ENCODE results near the gene TPI1.

Gene TPI1

DNA sequence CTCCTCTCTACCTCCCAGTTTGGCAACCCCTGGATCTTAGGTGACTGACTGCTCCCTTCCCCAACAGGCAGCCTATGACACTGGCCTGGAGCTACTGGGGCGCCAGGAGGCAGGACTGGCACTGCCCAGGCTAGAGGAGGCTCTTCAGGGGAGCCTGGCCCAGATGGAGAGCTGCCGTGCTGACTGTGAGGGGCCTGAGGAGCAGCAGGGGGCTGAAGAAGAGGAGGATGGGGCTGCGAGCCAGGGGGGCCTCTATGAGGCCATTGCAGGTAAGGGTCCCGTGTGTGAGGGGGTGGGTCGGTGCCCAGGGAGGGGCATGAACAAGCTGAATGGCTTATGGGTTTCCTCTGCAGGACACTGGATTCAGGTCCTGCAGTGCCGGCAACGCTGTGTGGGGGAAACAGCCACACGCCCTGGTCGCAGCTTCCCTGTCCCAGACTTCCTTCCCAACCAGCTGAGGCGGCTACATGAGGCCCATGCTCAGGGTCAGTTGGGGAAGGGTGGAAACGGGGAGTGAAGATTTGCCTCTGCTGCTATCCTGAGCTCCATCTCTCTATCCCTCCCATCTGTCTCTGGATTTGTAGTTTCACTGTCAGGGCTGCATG is 36.9 kb upstream of the TPI1 start:
- Histone ChIP-seq H3K36me3 (ENCODE audit: control insufficient read depth in 2 of 2, insufficient read depth in 2 of 2, low read length in 2 of 2) (peaks cover 12 to 22% of the 10 kb centered on the region in 2 donors), H3K4me1 (ENCODE audit: control insufficient read depth, insufficient read depth, low read length) (peaks cover 27% of the 10 kb centered on the region), H3K27ac (ENCODE audit: low read length) (no peak overlapping the region), H3K4me3 (ENCODE audit: low read length in 2 of 2) (peak overlapping the region in 1 of 2 donors; percentile 89), H3K9me3 (ENCODE audit: control insufficient read depth in 2 of 2, low read length in 2 of 2) (no peaks in the 10 kb centered on the region), H3K9ac (ENCODE audit: low read length in 2 of 2) (peak overlapping the region in 1 of 2 donors; percentile 21), H3K27me3 (ENCODE audit: control insufficient read depth in 1 of 2, insufficient read depth in 2 of 2, low read length in 2 of 2) (no peaks in the 10 kb centered on the region)

DNA sequence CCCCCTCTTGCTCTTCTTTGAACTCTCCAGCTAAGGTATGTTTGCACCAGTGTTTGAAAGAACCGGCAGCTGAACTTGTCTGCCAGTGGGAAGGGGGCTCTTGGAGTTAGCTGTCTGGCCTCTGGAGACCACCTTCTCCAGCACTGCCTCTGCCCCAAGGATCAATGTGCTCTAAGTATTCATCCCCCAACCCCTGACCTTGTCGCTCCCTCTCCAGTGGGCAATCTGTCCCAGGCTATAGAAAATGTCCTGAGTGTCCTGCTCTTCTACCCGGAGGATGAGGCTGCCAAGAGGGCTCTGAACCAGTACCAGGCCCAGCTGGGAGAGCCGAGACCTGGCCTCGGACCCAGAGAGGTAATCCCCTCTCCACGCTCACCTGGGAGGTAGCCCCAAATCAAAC is 36.3 kb upstream of the TPI1 start:
- Histone ChIP-seq H3K27ac (ENCODE audit: low read length) (no peak overlapping the region), H3K27me3 (ENCODE audit: control insufficient read depth in 1 of 2, insufficient read depth in 2 of 2, low read length in 2 of 2) (no peaks in the 10 kb centered on the region), H3K9me3 (ENCODE audit: control insufficient read depth in 2 of 2, low read length in 2 of 2) (no peaks in the 10 kb centered on the region), H3K4me1 (ENCODE audit: control insufficient read depth, insufficient read depth, low read length) (peaks cover 21% of the 10 kb centered on the region), H3K36me3 (ENCODE audit: control insufficient read depth in 2 of 2, insufficient read depth in 2 of 2, low read length in 2 of 2) (peaks cover 12 to 22% of the 10 kb centered on the region in 2 donors), H3K4me3 (ENCODE audit: low read length in 2 of 2) (no peak overlapping the region), H3K9ac (ENCODE audit: low read length in 2 of 2) (no peak overlapping the region)

DNA sequence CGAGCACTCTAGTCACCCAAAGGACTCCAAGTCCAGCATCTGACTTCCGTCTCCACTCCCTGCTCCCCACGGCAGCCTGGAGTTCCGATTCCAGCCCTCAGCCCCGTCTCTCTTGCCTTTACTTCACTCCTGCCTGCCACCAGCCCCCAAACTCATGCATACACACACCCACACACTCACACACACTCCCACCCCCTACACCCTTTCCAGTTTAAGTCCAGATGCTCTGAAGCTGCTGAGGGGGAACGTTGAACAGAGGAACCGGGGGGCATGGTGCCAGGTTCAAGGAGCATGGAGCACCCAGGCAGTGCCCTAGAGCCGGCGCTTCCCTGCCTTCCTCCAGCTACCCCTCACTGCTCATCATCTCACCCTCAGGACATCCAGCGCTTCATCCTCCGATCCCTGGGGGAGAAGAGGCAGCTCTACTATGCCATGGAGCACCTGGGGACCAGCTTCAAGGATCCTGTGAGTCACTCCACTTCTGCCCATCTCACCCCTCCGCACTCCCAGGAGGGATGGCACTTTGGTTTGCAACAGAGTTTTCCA is 35.8 kb upstream of the TPI1 start:
- Histone ChIP-seq H3K9me3 (ENCODE audit: control insufficient read depth in 2 of 2, low read length in 2 of 2) (no peaks in the 10 kb centered on the region), H3K4me3 (ENCODE audit: low read length in 2 of 2) (no peak overlapping the region)

DNA sequence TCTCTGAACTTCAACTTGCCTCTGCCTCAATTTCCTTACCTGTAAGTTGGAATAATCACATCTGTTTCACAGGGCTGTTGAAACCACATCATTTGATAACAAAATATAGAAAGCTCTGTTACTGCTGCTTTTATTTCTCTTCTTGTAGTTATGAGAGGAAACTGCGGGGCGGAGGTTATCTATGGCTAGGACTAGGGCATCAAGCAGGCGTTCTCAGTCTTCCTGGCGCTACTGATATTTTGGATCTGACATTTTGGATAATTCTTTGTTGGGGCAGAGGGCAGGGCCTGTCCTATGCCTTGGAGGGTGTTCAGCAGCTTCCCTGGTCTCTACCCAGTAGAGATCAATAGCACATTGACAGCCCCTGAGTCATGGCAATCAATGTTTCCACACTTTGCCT is 35.2 kb upstream of the TPI1 start:
- Histone ChIP-seq H3K9ac (ENCODE audit: low read length in 2 of 2) (no peak overlapping the region), H3K4me1 (ENCODE audit: control insufficient read depth, insufficient read depth, low read length) (peaks cover 15% of the 10 kb centered on the region), H3K27ac (ENCODE audit: low read length) (no peak overlapping the region), H3K36me3 (ENCODE audit: control insufficient read depth in 2 of 2, insufficient read depth in 2 of 2, low read length in 2 of 2) (peaks cover 12 to 27% of the 10 kb centered on the region in 2 donors), H3K27me3 (ENCODE audit: control insufficient read depth in 1 of 2, insufficient read depth in 2 of 2, low read length in 2 of 2) (no peaks in the 10 kb centered on the region), H3K4me3 (ENCODE audit: low read length in 2 of 2) (no peak overlapping the region), H3K9me3 (ENCODE audit: control insufficient read depth in 2 of 2, low read length in 2 of 2) (no peaks in the 10 kb centered on the region)

More for the DNA sequence above, 35.8 kb upstream of the TPI1 start:
- Histone ChIP-seq H3K9ac (ENCODE audit: low read length in 2 of 2) (no peak overlapping the region), H3K36me3 (ENCODE audit: control insufficient read depth in 2 of 2, insufficient read depth in 2 of 2, low read length in 2 of 2) (peaks cover 12 to 23% of the 10 kb centered on the region in 2 donors), H3K27me3 (ENCODE audit: control insufficient read depth in 1 of 2, insufficient read depth in 2 of 2, low read length in 2 of 2) (no peaks in the 10 kb centered on the region), H3K4me1 (ENCODE audit: control insufficient read depth, insufficient read depth, low read length) (peaks cover 21% of the 10 kb centered on the region), H3K27ac (ENCODE audit: low read length) (no peak overlapping the region)

DNA sequence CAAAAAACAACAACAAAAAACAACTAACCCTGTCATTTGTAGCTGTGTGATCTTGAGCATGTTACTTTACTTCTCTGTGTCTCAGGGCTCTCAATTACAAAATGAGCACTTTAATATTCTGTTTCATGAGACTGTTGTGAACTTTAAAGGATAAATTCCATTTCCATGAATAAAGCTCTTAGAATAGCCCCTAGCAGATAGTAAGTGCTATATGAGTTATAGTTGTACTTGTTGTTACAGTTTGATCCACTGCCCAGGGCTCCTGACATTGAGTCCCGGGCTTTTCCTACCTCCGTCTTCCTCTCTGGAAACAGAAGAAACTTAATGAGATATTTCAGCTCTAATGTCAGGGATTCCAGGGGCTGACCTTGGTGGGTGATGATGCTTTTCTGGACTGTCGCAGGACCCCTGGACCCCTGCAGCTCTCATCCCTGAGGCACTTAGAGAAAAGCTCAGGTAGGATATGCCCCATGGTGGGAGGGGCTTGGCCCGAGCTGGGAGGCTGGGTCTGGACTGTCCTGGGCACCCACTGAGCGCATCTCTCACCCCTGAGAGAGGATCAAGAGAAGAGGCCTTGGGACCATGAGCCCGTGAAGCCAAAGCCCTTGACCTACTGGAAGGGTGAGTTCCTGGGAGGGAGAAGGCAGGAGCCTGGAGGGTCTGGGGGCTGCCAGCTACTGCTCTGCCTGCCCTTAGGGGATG is 34.0 kb upstream of the TPI1 start:
- peaks cover 18 to 39% of the 10 kb centered on the region in 2 donors for H3K36me3 ChIP-seq (ENCODE audit: control insufficient read depth in 2 of 2, insufficient read depth in 2 of 2, low read length in 2 of 2)
- H3K4me1 ChIP-seq (ENCODE audit: control insufficient read depth, insufficient read depth, low read length) = peaks cover 9% of the 10 kb centered on the region
- H3K9me3 ChIP-seq (ENCODE audit: control insufficient read depth in 2 of 2, low read length in 2 of 2) = no peaks in the 10 kb centered on the region
- H3K9ac ChIP-seq (ENCODE audit: low read length in 2 of 2) = no peak overlapping the region
- no peaks in the 10 kb centered on the region for H3K27me3 ChIP-seq (ENCODE audit: control insufficient read depth in 1 of 2, insufficient read depth in 2 of 2, low read length in 2 of 2)
- H3K27ac ChIP-seq (ENCODE audit: low read length) = no peak overlapping the region
- H3K4me3 ChIP-seq (ENCODE audit: low read length in 2 of 2) = no peak overlapping the region

DNA sequence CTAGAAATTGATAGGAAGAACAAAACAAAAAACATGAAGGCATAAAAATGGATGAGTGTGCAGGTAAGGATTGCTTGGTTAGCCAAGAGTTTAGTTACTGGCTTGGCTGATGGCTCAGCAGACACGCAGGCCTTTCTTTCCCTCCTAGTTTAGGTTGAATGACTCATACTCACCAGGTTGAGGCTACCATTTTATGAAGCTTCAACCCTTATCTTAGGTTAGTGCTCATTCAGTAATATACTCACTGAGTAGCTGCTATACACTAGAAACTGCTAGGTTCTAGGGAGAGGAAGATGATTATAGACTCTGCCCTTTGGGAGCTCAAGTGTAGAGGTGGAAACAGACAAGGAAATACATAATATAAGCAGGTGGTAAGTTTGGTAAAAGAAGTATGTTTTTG is 33.1 kb upstream of the TPI1 start:
- Histone ChIP-seq H3K27ac (ENCODE audit: low read length) (no peak overlapping the region), H3K36me3 (ENCODE audit: control insufficient read depth in 2 of 2, insufficient read depth in 2 of 2, low read length in 2 of 2) (peaks cover 18 to 47% of the 10 kb centered on the region in 2 donors), H3K27me3 (ENCODE audit: control insufficient read depth in 1 of 2, insufficient read depth in 2 of 2, low read length in 2 of 2) (no peaks in the 10 kb centered on the region), H3K9me3 (ENCODE audit: control insufficient read depth in 2 of 2, low read length in 2 of 2) (no peaks in the 10 kb centered on the region), H3K4me1 (ENCODE audit: control insufficient read depth, insufficient read depth, low read length) (peaks cover 9% of the 10 kb centered on the region), H3K4me3 (ENCODE audit: low read length in 2 of 2) (no peak overlapping the region), H3K9ac (ENCODE audit: low read length in 2 of 2) (no peak overlapping the region)

DNA sequence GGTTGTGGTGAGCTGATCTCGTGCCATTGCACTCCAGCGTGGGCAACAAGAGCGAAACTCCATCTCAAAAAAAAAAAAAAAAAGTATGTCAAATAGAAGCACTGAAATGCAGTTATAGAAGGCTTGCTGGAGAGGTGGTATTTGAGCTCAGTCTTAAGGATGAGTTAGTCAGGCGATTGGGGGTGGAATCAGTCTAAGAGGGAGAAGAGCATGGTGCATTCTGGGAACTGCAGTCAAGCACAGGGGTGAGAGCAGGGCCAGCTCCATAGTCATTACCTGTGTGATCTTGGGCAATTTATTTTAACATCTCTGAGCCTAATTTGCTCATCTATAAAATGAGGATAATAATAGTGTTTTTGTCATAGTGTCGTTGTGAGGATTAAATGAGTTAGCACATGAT is 32.5 kb upstream of the TPI1 start:
- Histone ChIP-seq H3K4me3 (ENCODE audit: low read length in 2 of 2) (no peak overlapping the region), H3K9me3 (ENCODE audit: control insufficient read depth in 2 of 2, low read length in 2 of 2) (no peaks in the 10 kb centered on the region), H3K27ac (ENCODE audit: low read length) (no peak overlapping the region), H3K4me1 (ENCODE audit: control insufficient read depth, insufficient read depth, low read length) (peaks cover 4% of the 10 kb centered on the region), H3K36me3 (ENCODE audit: control insufficient read depth in 2 of 2, insufficient read depth in 2 of 2, low read length in 2 of 2) (peaks cover 18 to 49% of the 10 kb centered on the region in 2 donors), H3K9ac (ENCODE audit: low read length in 2 of 2) (no peak overlapping the region), H3K27me3 (ENCODE audit: control insufficient read depth in 1 of 2, insufficient read depth in 2 of 2, low read length in 2 of 2) (no peaks in the 10 kb centered on the region)

DNA sequence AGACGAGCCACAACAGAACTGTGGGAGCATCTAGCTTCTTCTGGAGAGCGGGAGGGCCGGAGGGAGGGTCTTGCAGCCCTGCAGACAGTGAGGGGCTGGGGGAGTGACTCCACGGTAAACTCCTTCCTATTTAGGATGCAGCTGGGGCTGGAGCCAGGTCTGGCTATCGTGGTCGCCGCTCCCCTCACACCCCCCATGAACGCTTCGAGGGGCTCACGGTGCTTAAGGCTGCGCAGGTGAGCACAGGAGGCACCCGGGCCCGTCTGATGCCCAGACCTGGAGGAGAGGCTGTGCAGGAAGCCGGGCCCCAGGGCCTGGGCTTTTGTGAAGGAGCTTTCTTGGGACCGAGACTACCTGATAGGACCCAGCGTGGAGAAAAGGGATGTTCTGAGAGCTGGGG is 30.5 kb upstream of the TPI1 start:
- H3K9ac ChIP-seq (ENCODE audit: low read length in 2 of 2) = no peak overlapping the region
- H3K27ac ChIP-seq (ENCODE audit: low read length) = no peak overlapping the region
- H3K4me1 ChIP-seq (ENCODE audit: control insufficient read depth, insufficient read depth, low read length) = no peaks in the 10 kb centered on the region
- peaks cover 14 to 42% of the 10 kb centered on the region in 2 donors for H3K36me3 ChIP-seq (ENCODE audit: control insufficient read depth in 2 of 2, insufficient read depth in 2 of 2, low read length in 2 of 2)
- H3K9me3 ChIP-seq (ENCODE audit: control insufficient read depth in 2 of 2, low read length in 2 of 2) = no peaks in the 10 kb centered on the region
- no peak overlapping the region for H3K4me3 ChIP-seq (ENCODE audit: low read length in 2 of 2)
- no peaks in the 10 kb centered on the region for H3K27me3 ChIP-seq (ENCODE audit: control insufficient read depth in 1 of 2, insufficient read depth in 2 of 2, low read length in 2 of 2)

DNA sequence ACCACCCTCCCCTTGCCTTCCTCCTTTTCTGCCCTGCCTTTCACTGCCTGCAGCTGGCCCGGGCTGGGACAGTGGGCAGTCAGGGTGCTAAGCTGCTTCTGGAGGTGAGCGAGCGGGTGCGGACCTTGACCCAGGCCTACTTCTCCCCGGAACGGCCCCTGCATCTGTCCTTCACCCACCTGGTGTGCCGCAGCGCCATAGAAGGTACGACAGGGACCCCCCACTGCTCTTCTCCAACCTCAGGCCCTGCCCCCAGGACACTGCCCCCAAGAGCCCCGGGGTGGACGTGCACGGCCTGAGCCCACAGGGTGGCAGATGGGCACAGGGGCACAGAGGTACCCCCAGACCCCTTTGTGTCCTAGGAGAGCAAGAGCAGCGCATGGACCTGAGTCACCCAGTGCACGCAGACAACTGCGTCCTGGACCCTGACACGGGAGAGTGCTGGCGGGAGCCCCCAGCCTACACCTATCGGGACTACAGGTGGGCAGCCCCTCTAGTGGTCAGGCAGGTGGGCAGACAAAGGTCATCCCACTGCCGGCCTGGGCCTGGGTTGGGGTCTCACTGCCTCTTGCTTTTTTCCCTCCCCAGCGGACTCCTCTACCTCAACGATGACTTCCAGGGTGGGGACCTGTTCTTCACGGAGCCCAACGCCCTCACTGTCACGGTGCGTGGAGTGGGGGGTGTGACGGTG is 29.8 kb upstream of the TPI1 start:
- Histone ChIP-seq H3K27ac (ENCODE audit: low read length) (no peak overlapping the region), H3K9ac (ENCODE audit: low read length in 2 of 2) (no peak overlapping the region), H3K9me3 (ENCODE audit: control insufficient read depth in 2 of 2, low read length in 2 of 2) (no peaks in the 10 kb centered on the region), H3K4me1 (ENCODE audit: control insufficient read depth, insufficient read depth, low read length) (no peaks in the 10 kb centered on the region), H3K36me3 (ENCODE audit: control insufficient read depth in 2 of 2, insufficient read depth in 2 of 2, low read length in 2 of 2) (peaks cover 10 to 38% of the 10 kb centered on the region in 2 donors), H3K4me3 (ENCODE audit: low read length in 2 of 2) (no peak overlapping the region), H3K27me3 (ENCODE audit: control insufficient read depth in 1 of 2, insufficient read depth in 2 of 2, low read length in 2 of 2) (no peaks in the 10 kb centered on the region)

DNA sequence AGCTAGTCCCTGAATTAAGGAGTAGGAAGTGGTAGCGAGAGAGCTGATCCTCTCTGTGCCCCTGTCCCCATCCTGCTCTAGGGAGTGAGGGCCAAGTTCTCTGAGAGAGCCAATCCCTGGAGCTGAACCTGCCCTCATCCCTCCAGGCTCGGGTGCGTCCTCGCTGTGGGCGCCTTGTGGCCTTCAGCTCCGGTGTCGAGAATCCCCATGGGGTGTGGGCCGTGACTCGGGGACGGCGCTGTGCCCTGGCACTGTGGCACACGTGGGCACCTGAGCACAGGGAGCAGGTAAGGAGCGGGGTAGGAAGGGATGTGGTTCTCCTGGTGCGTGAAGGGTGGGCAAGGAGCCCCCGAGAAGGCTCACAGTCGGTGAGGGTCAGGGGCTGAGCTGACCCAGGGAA is 28.5 kb upstream of the TPI1 start:
- Histone ChIP-seq H3K36me3 (ENCODE audit: control insufficient read depth in 2 of 2, insufficient read depth in 2 of 2, low read length in 2 of 2) (peaks cover 6 to 42% of the 10 kb centered on the region in 2 donors), H3K9me3 (ENCODE audit: control insufficient read depth in 2 of 2, low read length in 2 of 2) (no peaks in the 10 kb centered on the region), H3K9ac (ENCODE audit: low read length in 2 of 2) (no peak overlapping the region), H3K4me3 (ENCODE audit: low read length in 2 of 2) (no peak overlapping the region), H3K27me3 (ENCODE audit: control insufficient read depth in 1 of 2, insufficient read depth in 2 of 2, low read length in 2 of 2) (no peaks in the 10 kb centered on the region), H3K27ac (ENCODE audit: low read length) (no peak overlapping the region), H3K4me1 (ENCODE audit: control insufficient read depth, insufficient read depth, low read length) (no peaks in the 10 kb centered on the region)
